HepG2 (cell line): ENCODE data around the gene UBAP2L. TPM values are rescaled to one million over a fixed set of nuclear protein-coding genes. Genes with fewer than 3 reads are reported as not detected.

Experiments
- CEBPG ChIP-seq: IDR thresholded peaks from 2 replicates; pipeline ENCODE4 v1.6.1; 2016
- EED ChIP-seq: sonication (generic); formaldehyde crosslinking; IDR thresholded peaks from 2 replicates; pipeline ENCODE4 v1.5.0; 2020; ENCODE audit warnings: mild to moderate bottlenecking, missing genetic modification reagents
- PTBP1 ChIP-seq: fragments of 200-400 bp; formaldehyde crosslinking; IDR thresholded peaks from 2 replicates; pipeline ENCODE4 v1.6.1; 2018; ENCODE audit warnings: low read length, low read depth; ENCODE audit not compliant: poor library complexity, severe bottlenecking
- RAD51 ChIP-seq: fragments of 450-650 bp; IDR thresholded peaks from 2 replicates; pipeline ENCODE4 v1.6.1; 2016; ENCODE audit warnings: borderline replicate concordance
- SMAD9 ChIP-seq: sonication (generic); formaldehyde crosslinking; IDR thresholded peaks from 2 replicates; pipeline ENCODE4 v1.5.1; 2020; ENCODE audit warnings: mild to moderate bottlenecking, missing genetic modification reagents
- SRF ChIP-seq: IDR thresholded peaks from 2 replicates; pipeline ENCODE4 v1.6.1; 2011; ENCODE audit warnings: mild to moderate bottlenecking, low read depth, low read length, moderate library complexity
- TBX3 ChIP-seq: fragments of 450-650 bp; IDR thresholded peaks from 2 replicates; pipeline ENCODE4 v1.6.1; 2017; ENCODE audit warnings: antibody characterized with exemption, mild to moderate bottlenecking, inconsistent platforms, borderline replicate concordance
- TCF12 ChIP-seq, 2 experiments: fragments of 450-650 bp in 1 of 2; sonication (generic) in 1 of 2; formaldehyde crosslinking in 1 of 2; IDR thresholded peaks; 2 replicates each; pipeline versions ENCODE4 v1.6.1 to v1.8.0; 2017 to 2022; ENCODE audit warnings: antibody characterized with exemption in 1 of 2, mild to moderate bottlenecking in 1 of 2, missing genetic modification reagents in 1 of 2, moderate library complexity in 1 of 2
- TGIF2 ChIP-seq: IDR thresholded peaks from 2 replicates; pipeline ENCODE4 v1.6.1; 2016; ENCODE audit warnings: control low read depth, missing compliant biosample characterization
- ZFP36L2 ChIP-seq: sonication (generic); formaldehyde crosslinking; IDR thresholded peaks from 2 replicates; pipeline ENCODE4 v1.4.0; 2020; ENCODE audit warnings: missing genetic modification reagents
- ZNF17 ChIP-seq: sonication (generic); formaldehyde crosslinking; IDR thresholded peaks from 2 replicates; pipeline ENCODE4 v1.5.0; 2020; ENCODE audit warnings: mild to moderate bottlenecking, missing genetic modification reagents
- ZNF33B ChIP-seq: sonication (generic); formaldehyde crosslinking; IDR thresholded peaks from 2 replicates; pipeline ENCODE4 v1.5.1; 2020; ENCODE audit warnings: mild to moderate bottlenecking, missing genetic modification reagents
- ZNF34 ChIP-seq: sonication (generic); formaldehyde crosslinking; IDR thresholded peaks from 2 replicates; pipeline ENCODE4 v1.4.0; 2020; ENCODE audit warnings: mild to moderate bottlenecking, missing genetic modification reagents, borderline replicate concordance
- ZNF468 ChIP-seq: sonication (generic); formaldehyde crosslinking; IDR thresholded peaks from 2 replicates; pipeline ENCODE4 v1.8.0; 2022; ENCODE audit warnings: mild to moderate bottlenecking, moderate library complexity, missing genetic modification reagents
- ZNF530 ChIP-seq: sonication (generic); formaldehyde crosslinking; IDR thresholded peaks from 2 replicates; pipeline ENCODE4 v1.5.0; 2020; ENCODE audit warnings: low read depth, mild to moderate bottlenecking, missing genetic modification reagents
- ZNF558 ChIP-seq: sonication (generic); formaldehyde crosslinking; IDR thresholded peaks from 2 replicates; pipeline ENCODE4 v1.9.0; 2022; ENCODE audit warnings: mild to moderate bottlenecking, missing genetic modification reagents, borderline replicate concordance
- ZNF619 ChIP-seq: sonication (generic); formaldehyde crosslinking; IDR thresholded peaks from 2 replicates; pipeline ENCODE4 v1.4.0; 2020; ENCODE audit warnings: mild to moderate bottlenecking, missing genetic modification reagents
- ZNF775 ChIP-seq: sonication (generic); formaldehyde crosslinking; IDR thresholded peaks from 2 replicates; pipeline ENCODE4 v1.4.0; 2020; ENCODE audit warnings: missing genetic modification reagents, mild to moderate bottlenecking, moderate library complexity, borderline replicate concordance
- ZNF790 ChIP-seq: sonication (generic); formaldehyde crosslinking; IDR thresholded peaks from 2 replicates; pipeline ENCODE4 v1.8.0; 2022; ENCODE audit warnings: missing genetic modification reagents, mild to moderate bottlenecking, borderline replicate concordance
- polyA plus RNA-seq, 8 experiments: library from polyadenylated mRNA; depleted of rRNA in 3 of 8; stranded (reverse) in 7 of 8; unstranded in 1 of 8; fragments of >200 nt; fragmentation: Illumina TruSeq in 4 of 8; extraction: Trizol in 4 of 8; gene quantifications; 2 replicates each; pipeline versions ENCODE4 v1.2.1 to v1.2.3, GENCODE V29; 2011 to 2016; ENCODE audit warnings: low read depth in 4 of 8, missing spikeins in 1 of 8, mixed read lengths in 1 of 8; ENCODE audit not compliant: insufficient read depth in 1 of 8
- total RNA-seq, 5 experiments: library from RNA; depleted of rRNA; stranded (reverse); fragments of >200 nt; fragmentation: Illumina TruSeq; extraction: Trizol; gene quantifications; 2 replicates each; pipeline ENCODE4 v1.2.3, GENCODE V29; 2016; ENCODE audit warnings: low read depth in 1 of 5
- TF ChIP-seq, protein P1 (sequence below): sonication (generic); formaldehyde crosslinking; IDR thresholded peaks from 2 replicates; pipeline ENCODE4 v1.5.0; 2020; ENCODE audit warnings: mild to moderate bottlenecking, missing genetic modification reagents
- TF ChIP-seq, protein P2 (sequence below): sonication (generic); formaldehyde crosslinking; conservative IDR thresholded peaks from 2 replicates; pipeline ENCODE4 v1.4.0; 2020; ENCODE audit warnings: missing genetic modification reagents
- TF ChIP-seq, protein P3 (sequence below): sonication (generic); formaldehyde crosslinking; IDR thresholded peaks from 2 replicates; pipeline ENCODE4 v1.8.0; 2022; ENCODE audit warnings: mild to moderate bottlenecking, missing genetic modification reagents, borderline replicate concordance
- TF ChIP-seq, protein P4 (sequence below): sonication (generic); formaldehyde crosslinking; IDR thresholded peaks from 2 replicates; pipeline ENCODE4 v1.5.1; 2020; ENCODE audit warnings: missing genetic modification reagents, mild to moderate bottlenecking, borderline replicate concordance

The UBAP2L gene
- total and polyA plus RNA-seq, 2 of the 13 experiments (the other 11 are each of a cell fraction or from before 2014, with no cell fraction given) = 74.2 to 159 TPM

DNA sequence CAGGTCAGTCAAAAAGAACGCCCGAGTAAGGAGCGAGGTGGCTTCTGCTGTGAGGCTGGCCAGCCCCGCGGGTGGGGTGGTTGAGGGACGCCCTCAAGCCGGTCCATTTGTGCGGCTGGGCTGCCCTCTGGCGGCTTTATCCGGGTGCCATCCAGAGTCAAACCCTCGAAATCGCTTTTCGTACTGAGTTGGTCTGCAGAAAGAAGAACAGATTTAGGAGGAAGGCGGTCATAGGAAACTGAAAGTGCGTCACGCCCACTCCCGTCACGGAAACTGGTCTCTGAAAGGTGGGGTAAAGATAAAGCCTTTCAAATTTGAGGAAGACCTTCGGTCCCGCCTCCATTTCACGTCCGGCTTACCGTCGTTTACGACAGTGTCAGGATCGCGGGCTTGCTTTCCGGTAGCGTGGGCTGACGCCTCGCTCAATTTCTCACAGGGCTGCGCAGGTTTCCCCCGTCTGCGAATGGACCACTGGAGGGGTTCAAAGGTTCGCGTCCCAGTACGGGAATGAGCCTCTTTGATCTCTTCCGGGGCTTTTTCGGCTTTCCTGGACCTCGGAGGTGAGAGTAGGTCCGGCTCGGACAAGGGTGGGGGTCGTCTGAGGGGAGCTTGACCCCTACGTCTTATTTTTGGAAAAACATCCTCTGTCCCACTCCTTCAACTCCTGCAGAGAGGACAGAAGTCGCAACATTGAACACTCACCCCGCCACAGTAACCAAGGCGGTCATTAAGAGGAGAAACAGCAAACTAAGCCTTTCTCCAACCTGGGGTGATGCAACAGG, 51.7 kb downstream of the UBAP2L start, which contains the start of gene HAX1 (continued):
- TF ChIP-seq, protein P1, sequence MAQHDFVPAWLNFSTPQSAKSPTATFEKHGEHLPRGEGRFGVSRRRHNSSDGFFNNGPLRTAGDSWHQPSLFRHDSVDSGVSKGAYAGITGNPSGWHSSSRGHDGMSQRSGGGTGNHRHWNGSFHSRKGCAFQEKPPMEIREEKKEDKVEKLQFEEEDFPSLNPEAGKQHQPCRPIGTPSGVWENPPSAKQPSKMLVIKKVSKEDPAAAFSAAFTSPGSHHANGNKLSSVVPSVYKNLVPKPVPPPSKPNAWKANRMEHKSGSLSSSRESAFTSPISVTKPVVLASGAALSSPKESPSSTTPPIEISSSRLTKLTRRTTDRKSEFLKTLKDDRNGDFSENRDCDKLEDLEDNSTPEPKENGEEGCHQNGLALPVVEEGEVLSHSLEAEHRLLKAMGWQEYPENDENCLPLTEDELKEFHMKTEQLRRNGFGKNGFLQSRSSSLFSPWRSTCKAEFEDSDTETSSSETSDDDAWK (CRISPR knock-in tag) = no peak
- TF ChIP-seq ZNF790 (CRISPR knock-in tag) (no peak), ZNF619 (CRISPR knock-in tag) (no peak; the same call in 1 of the 2 replicates), EED (0 out of 2 replicates have a peak, but pooled peaks have one; percentile 26), ZFP36L2 (CRISPR knock-in tag) (0 out of 2 replicates have a peak, but pooled peaks have one; percentile 53), CEBPG (CRISPR knock-in tag) (peak; percentile 76; the same call in 1 of the 2 replicates), PTBP1 (no peak), ZNF33B (no peak), SMAD9 (CRISPR knock-in tag) (no peak), ZNF775 (CRISPR knock-in tag) (no peak), TBX3 (peak; percentile 25; the same call in 1 of the 2 replicates), SRF (no peak), ZNF530 (no peak), TCF12 (IDR thresholded peaks at IDR 0.05) (no peak), TCF12 (CRISPR knock-in tag; IDR thresholded peaks at IDR 0.05) (no peak), ZNF34 (peak; percentile 83; the same call in 1 of the 2 replicates), ZNF468 (no peak), TGIF2 (CRISPR knock-in tag) (no peak), ZNF17 (CRISPR knock-in tag) (no peak), RAD51 (no peak), ZNF558 (CRISPR knock-in tag) (no peak)
- TF ChIP-seq, protein P2, sequence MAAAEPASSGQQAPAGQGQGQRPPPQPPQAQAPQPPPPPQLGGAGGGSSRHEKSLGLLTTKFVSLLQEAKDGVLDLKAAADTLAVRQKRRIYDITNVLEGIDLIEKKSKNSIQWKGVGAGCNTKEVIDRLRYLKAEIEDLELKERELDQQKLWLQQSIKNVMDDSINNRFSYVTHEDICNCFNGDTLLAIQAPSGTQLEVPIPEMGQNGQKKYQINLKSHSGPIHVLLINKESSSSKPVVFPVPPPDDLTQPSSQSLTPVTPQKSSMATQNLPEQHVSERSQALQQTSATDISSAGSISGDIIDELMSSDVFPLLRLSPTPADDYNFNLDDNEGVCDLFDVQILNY (CRISPR knock-in tag) = no peak; the same call in 1 of the 2 replicates
- TF ChIP-seq, protein P3, sequence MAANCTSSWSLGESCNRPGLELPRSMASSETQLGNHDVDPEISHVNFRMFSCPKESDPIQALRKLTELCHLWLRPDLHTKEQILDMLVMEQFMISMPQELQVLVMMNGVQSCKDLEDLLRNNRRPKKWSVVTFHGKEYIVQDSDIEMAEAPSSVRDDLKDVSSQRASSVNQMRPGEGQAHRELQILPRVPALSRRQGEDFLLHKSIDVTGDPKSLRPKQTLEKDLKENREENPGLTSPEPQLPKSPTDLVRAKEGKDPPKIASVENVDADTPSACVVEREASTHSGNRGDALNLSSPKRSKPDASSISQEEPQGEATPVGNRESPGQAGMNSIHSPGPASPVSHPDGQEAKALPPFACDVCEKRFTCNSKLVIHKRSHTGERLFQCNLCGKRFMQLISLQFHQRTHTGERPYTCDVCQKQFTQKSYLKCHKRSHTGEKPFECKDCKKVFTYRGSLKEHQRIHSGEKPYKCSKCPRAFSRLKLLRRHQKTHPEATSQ (CRISPR knock-in tag) = 0 out of 2 replicates have a peak, but pooled peaks have one; percentile 69
- TF ChIP-seq, protein P4, sequence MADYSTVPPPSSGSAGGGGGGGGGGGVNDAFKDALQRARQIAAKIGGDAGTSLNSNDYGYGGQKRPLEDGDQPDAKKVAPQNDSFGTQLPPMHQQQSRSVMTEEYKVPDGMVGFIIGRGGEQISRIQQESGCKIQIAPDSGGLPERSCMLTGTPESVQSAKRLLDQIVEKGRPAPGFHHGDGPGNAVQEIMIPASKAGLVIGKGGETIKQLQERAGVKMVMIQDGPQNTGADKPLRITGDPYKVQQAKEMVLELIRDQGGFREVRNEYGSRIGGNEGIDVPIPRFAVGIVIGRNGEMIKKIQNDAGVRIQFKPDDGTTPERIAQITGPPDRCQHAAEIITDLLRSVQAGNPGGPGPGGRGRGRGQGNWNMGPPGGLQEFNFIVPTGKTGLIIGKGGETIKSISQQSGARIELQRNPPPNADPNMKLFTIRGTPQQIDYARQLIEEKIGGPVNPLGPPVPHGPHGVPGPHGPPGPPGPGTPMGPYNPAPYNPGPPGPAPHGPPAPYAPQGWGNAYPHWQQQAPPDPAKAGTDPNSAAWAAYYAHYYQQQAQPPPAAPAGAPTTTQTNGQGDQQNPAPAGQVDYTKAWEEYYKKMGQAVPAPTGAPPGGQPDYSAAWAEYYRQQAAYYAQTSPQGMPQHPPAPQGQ = no peak
